GM18520 (cell line): ENCODE results near the gene KCNH2.

Experiments used
- ATAC-seq: cut with Tn5 transposase; IDR thresholded peaks from one replicate; pipeline ENCODE4 v1.9.1; 2021; ENCODE audit not compliant: unreplicated experiment

Gene KCNH2

GRCh38 chr7:150962553-150963399 lies 15.3 kb downstream of the KCNH2 start:
- ATAC-seq, result no peak

GRCh38 chr7:150962290-150962552 lies 15.9 kb downstream of the KCNH2 start:
- ATAC-seq, result no peak

GRCh38 chr7:150961510-150962289 lies 16.4 kb downstream of the KCNH2 start:
- no peak for ATAC-seq

- ATAC-seq, result no peak
Measured at GRCh38 chr7:150959739-150960734, 18.1 kb downstream of the KCNH2 start.

GRCh38 chr7:150959081-150959480 lies 19.0 kb downstream of the KCNH2 start:
- ATAC-seq, result no peak

GRCh38 chr7:150958597-150958996 lies 19.5 kb downstream of the KCNH2 start:
- no peak for ATAC-seq

- no peak for ATAC-seq
Measured at GRCh38 chr7:150958062-150958552, 20.0 kb downstream of the KCNH2 start.

- no peak for ATAC-seq
Measured at GRCh38 chr7:150957133-150958020, 20.7 kb downstream of the KCNH2 start.

GRCh38 chr7:150956395-150957132 lies 21.6 kb downstream of the KCNH2 start:
- no peak for ATAC-seq

GRCh38 chr7:150955519-150956394 lies 22.4 kb downstream of the KCNH2 start:
- no peak for ATAC-seq

GRCh38 chr7:150954986-150955518 lies 23.1 kb downstream of the KCNH2 start:
- no peak for ATAC-seq

- ATAC-seq, result no peak
Measured at GRCh38 chr7:150954201-150954985, 23.7 kb downstream of the KCNH2 start.

GRCh38 chr7:150953061-150953997 lies 24.8 kb downstream of the KCNH2 start:
- ATAC-seq, result no peak

- no peak for ATAC-seq
Measured at GRCh38 chr7:150952331-150953050, 25.6 kb downstream of the KCNH2 start.

- no peak for ATAC-seq
Measured at GRCh38 chr7:150951521-150951920, 26.6 kb downstream of the KCNH2 start.

- ATAC-seq, result no peak
Measured at GRCh38 chr7:150951181-150951520, 27.0 kb downstream of the KCNH2 start.
